Measurements from ENCODE around the gene PIGH. TPM values are rescaled to one million over a fixed set of nuclear protein-coding genes. Genes with fewer than 3 reads are reported as not detected.

The PIGH gene
- total RNA-seq (2022) (19.0 and 19.7 TPM in 2 replicates), Bru-seq, nascent RNA (percentile 63 among the genes with signal in this experiment), BruChase-seq, experiment 1, labeled RNA remaining after a 6-hour chase (percentile 63 among the genes with signal in this experiment), BruChase-seq, experiment 2, labeled RNA remaining after a 2-hour chase (percentile 52 among the genes with signal in this experiment)
- long read RNA-seq, transcript PIGH-201 (4 exons, 1,420 nt) = major isoform, 52 of 61 reads
- long read RNA-seq, partial matches to known transcripts = 0 of 61 reads
- long read RNA-seq, other reads (novel, unspliced or antisense) = 3 of 61 reads

- H3K27me3 Mint-ChIP-seq (ENCODE audit: unreplicated experiment) = no peaks in the 10 kb centered on the region
These were observed at the start of gene PIGH for GRCh38 chr14:67599698-67600561. Gene PIGH (minus strand): TSS chr14:67600268. CDS start chr14:67600203, 65 bp downstream.

GRCh38 chr14:67646131-67646530, 46.1 kb upstream of the PIGH start:
- BruUV-seq (replicated peaks) = no TSS peak
- DNase-seq = no peak
- Mint-ChIP-seq H3K4me3 (ENCODE audit: low read depth, unreplicated experiment) (no peak overlapping the region), H3K36me3 (ENCODE audit: insufficient read depth, unreplicated experiment) (peaks cover 11% of the 10 kb centered on the region), H3K9me3 (ENCODE audit: low read depth, unreplicated experiment) (no peaks in the 10 kb centered on the region), H3K27ac (ENCODE audit: unreplicated experiment) (no peak overlapping the region), H3K4me1 (ENCODE audit: low read depth, unreplicated experiment) (no peaks in the 10 kb centered on the region), H3K27me3 (ENCODE audit: unreplicated experiment) (no peaks in the 10 kb centered on the region)
- intact Hi-C loops (cut with micrococcal nuclease; ENCODE audit: unreplicated experiment) = no loop called here
- TF ChIP-seq CTCF (IDR thresholded peaks at IDR 0.05; ENCODE audit: unreplicated experiment) = no peak
- CTCF ChIA-PET = no interaction called here

More at GRCh38 chr14:67599698-67600561, at the start of gene PIGH:
- Mint-ChIP-seq H3K9me3 (ENCODE audit: low read depth, unreplicated experiment) (no peaks in the 10 kb centered on the region), H3K36me3 (ENCODE audit: insufficient read depth, unreplicated experiment) (peaks cover 21% of the 10 kb centered on the region), H3K27ac (ENCODE audit: unreplicated experiment) (peak within 1 kb of the TSS; percentile 85), H3K4me3 (ENCODE audit: low read depth, unreplicated experiment) (peak within 1 kb of the TSS; percentile 92), H3K4me1 (ENCODE audit: low read depth, unreplicated experiment) (peaks cover 17% of the 10 kb centered on the region)
- intact Hi-C loops (cut with micrococcal nuclease; ENCODE audit: unreplicated experiment) = no loop called here
- peak; percentile 94 for DNase-seq
- no TSS peak for BruUV-seq (replicated peaks)
- TF ChIP-seq CTCF (IDR thresholded peaks at IDR 0.05; ENCODE audit: unreplicated experiment) = peak; percentile 75
- CTCF ChIA-PET = interaction anchor here (0.5 to 1.9 kb wide), 13 partner anchors 11 to 180 kb away, joined by 3 to 18 read pairs (median 4); no protein-coding TSS in a partner anchor

GRCh38 chr14:67645414-67645813, 45.3 kb upstream of the PIGH start:
- Mint-ChIP-seq H3K4me1 (ENCODE audit: low read depth, unreplicated experiment) (no peaks in the 10 kb centered on the region), H3K9me3 (ENCODE audit: low read depth, unreplicated experiment) (no peaks in the 10 kb centered on the region), H3K27ac (ENCODE audit: unreplicated experiment) (no peak overlapping the region), H3K27me3 (ENCODE audit: unreplicated experiment) (no peaks in the 10 kb centered on the region), H3K36me3 (ENCODE audit: insufficient read depth, unreplicated experiment) (peaks cover 11% of the 10 kb centered on the region), H3K4me3 (ENCODE audit: low read depth, unreplicated experiment) (no peak overlapping the region)
- DNase-seq = no peak
- no TSS peak for BruUV-seq (replicated peaks)
- CTCF ChIA-PET = interaction anchor here (0.7 kb wide), 1 partner anchor 854 kb away, joined by 6 read pairs; no protein-coding TSS in a partner anchor
- no peak for TF ChIP-seq CTCF (IDR thresholded peaks at IDR 0.05; ENCODE audit: unreplicated experiment)
- intact Hi-C loops (cut with micrococcal nuclease; ENCODE audit: unreplicated experiment) = no loop called here

- no peak overlapping the region for H3K27ac Mint-ChIP-seq (ENCODE audit: unreplicated experiment)
- no peaks in the 10 kb centered on the region for H3K4me1 Mint-ChIP-seq (ENCODE audit: low read depth, unreplicated experiment)
- no peak overlapping the region for H3K4me3 Mint-ChIP-seq (ENCODE audit: low read depth, unreplicated experiment)
- intact Hi-C loops (cut with micrococcal nuclease; ENCODE audit: unreplicated experiment) = no loop called here
- BruUV-seq (replicated peaks) = no TSS peak
- H3K9me3 Mint-ChIP-seq (ENCODE audit: low read depth, unreplicated experiment) = no peaks in the 10 kb centered on the region
- no peak for TF ChIP-seq CTCF (IDR thresholded peaks at IDR 0.05; ENCODE audit: unreplicated experiment)
- CTCF ChIA-PET = no interaction called here
- DNase-seq = no peak
- H3K36me3 Mint-ChIP-seq (ENCODE audit: insufficient read depth, unreplicated experiment) = peaks cover 7% of the 10 kb centered on the region
- no peaks in the 10 kb centered on the region for H3K27me3 Mint-ChIP-seq (ENCODE audit: unreplicated experiment)
These were observed 44.4 kb upstream of the PIGH start for GRCh38 chr14:67644428-67644827.
